GM19238 (cell line): Measurements from ENCODE around the gene IFT122.
A peak's percentile ranks its signal among the peaks of the same experiment; 100 is the strongest.
"Not testable (repeated sequence)": the region's sequence is repeated elsewhere in the genome, so short reads cannot be mapped to it uniquely, and the experiment has no call there.

Experiments used
- DNase-seq: peaks from one replicate; pipeline ENCODE4 v3.0.0; 2011; ENCODE audit warnings: low spot score; ENCODE audit not compliant: insufficient read length

IFT122 gene

DNA sequence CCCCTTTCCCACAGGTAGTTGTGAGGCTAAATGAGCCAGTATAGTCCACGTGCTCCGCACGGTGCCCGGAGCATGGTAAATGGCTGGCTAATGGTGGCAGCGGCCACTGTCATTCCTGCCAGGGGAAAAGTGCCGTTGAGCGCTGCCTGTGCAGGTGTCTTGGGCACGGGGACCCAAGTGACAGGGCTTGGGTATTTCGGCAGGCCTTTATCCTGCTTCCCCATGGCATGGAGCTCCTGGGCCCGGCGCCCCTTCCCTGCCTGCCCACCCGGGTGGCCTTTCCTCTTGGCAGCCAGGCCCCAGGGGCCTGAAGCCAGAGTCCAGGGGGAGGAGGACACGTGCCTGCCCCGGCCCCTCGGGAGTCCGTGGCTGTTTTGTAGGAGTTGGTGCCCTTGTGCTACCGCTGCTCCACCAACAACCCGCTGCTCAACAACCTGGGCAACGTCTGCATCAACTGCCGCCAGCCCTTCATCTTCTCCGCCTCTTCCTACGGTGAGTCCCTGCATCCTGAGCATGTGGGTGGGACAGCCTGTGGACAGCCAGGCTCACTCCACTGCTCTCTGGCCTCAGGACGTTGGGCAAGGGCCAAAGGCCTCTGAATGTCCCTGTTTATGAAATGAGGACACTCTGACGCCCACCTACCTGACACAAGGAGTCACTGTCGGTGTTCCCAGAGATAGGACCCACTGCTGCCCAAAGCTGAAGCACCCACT lies 75.2 kb downstream of the IFT122 start:
- not testable (repeated sequence) for DNase-seq

DNA sequence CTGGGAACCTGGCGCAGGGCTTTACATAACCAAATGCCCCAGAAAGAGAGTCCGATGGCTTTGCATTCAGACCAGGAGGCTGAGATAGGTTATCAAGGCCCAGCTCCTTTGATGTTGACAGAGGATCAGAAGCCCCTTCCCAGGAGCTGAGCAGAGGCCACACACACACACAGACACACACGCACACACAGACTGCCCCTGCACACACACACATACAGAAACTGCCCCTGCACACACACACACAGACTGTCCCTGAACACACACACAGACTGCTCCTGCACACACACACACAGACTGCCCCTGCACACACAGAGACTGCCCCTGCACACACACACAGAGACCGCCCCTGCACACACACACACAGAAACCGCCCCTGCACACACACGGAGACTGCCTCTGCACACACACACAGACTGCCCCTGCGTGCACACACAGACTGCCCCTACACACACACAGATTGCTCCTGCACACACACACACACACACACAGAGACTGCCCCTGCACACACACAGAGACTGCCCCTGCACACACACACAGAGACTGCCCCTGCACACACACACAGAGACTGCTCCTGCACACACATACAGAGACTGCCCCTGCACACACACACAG lies 75.9 kb downstream of the IFT122 start:
- not testable (repeated sequence) for DNase-seq

DNA sequence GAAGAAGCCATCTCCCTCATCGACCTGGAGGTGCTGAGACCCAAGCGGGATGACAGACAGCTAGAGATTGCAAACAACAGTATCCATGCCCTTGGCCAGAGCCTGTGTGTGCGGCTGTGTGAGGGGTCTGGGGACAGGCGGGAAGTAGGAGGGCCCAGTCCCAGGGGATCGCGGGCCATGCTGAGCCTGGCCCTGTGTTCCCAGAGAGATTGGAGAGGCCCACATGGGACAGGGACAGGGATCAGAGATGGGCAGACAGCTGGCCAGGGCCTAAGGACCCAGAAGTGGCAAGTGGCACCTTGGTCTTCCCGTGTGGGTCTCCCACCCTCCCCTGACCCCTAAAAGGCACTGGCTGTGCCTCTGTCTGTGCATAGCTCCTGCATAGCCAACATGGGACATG lies 77.5 kb downstream of the IFT122 start:
- no peak for DNase-seq

DNA sequence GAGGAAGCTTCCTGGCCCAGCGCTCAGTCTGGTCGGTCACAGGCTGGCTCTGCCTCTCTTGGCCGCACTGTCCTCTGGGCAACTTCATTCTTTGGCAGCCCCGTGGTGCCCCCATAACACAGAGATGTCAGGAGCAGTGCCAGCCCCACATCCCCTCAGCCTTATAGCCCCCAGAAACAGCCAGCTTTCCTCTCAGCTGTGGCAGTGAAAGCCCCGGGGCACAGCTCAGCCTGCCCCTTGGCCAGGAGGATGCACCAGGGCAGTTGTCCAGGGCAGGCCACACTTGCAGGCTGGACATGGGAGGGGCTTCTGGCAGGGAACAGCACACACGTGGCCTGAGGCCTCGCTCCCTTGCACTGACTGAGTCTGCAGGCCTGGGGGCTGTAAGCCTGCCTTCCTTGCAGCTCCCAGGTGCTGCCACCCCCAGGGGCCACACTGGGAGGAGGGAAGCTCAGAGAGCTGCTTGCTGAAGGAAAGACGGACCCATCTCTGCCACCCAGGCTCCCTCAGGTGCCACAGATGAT lies 78.1 kb downstream of the IFT122 start:
- DNase-seq, result no peak

DNA sequence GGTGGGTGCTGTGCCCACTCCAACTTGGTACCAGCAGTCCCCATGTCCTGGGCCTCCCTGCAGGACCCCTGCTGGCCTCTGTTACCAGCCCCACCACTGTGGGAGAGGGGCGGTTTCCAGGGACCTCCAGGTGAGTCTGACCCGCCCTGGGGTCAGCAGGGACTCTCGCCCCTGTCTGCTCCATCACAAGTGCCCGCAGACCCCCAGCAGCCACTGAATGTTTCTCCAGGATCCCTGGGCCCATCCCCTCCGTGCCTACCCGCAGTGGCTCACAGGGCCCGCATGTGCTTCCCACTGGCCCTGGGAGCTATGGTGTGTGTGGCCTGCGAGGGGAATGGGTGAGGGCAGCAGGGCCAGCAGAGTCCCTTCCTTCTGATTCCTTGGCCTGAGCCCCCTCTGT lies 78.6 kb downstream of the IFT122 start:
- DNase-seq, result no peak

DNA sequence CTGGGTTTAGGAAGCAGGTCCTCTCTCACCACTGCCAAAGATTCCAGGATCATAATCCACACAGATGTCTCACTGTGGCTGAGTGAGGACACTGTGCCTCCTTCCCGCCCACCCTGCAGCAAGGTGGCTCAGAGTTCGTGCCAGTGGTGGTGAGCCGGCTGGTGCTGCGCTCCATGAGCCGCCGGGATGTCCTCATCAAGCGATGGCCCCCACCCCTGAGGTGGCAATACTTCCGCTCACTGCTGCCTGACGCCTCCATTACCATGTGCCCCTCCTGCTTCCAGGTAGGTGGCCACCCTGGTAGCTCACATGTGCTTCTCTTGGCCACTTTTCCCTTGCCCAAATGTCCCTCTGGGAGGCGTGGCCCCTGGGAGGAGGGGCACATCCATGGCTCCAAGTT lies 79.4 kb downstream of the IFT122 start:
- no peak for DNase-seq

DNA sequence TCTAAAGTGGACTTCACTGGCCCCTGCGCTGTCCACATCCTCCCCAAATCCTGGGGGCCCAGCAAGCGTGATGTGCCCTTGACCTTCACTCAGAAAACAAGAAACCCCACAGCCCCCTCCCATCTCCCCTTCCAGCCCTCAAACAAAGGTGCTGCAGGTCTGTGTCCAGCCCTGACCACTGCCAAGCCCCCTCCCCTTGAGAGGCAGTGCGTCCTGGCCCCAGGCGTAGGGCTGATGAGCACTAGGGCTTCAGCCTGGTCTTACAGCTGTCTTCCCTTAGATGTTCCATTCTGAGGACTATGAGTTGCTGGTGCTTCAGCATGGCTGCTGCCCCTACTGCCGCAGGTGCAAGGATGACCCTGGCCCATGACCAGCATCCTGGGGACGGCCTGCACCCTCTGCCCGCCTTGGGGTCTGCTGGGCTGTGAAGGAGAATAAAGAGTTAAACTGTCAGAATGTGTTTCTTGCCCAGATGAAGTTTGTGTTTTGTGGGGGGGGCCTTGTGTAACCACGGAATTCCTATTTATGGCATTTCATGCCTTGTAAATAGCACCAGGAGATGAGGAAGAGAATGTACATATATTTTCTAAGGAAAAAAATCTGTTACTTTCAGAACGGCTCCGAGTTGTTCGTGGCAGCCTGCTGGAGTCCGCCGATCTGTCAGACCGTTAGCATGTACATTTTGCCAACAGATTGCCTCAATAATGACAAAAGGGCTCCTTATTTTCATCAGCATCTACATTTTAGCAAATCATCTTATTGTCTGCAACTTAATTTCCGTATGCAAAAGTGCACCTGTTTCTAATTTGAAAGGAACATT lies 80.1 kb downstream of the IFT122 start:
- DNase-seq, result no peak

DNA sequence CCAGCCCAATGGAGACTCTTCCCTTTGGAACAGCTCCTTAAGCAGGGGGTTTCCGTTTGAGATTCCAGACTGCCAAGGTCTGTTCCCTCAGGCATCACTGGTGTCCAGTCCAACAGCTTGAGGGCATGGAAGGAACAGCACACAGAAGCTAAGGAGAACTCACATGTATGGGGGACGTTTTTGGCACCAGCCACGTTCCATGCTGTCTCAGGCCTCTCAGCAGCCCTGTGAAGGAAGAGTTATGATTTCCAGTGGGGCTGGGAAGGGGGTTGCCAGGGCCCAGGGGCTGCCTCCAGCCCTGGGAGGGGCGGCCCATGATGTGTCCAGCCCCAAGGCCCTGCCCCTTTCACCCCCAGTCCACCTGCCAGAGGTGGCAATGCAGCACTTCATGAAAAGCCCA lies 80.9 kb downstream of the IFT122 start:
- DNase-seq, result no peak

DNA sequence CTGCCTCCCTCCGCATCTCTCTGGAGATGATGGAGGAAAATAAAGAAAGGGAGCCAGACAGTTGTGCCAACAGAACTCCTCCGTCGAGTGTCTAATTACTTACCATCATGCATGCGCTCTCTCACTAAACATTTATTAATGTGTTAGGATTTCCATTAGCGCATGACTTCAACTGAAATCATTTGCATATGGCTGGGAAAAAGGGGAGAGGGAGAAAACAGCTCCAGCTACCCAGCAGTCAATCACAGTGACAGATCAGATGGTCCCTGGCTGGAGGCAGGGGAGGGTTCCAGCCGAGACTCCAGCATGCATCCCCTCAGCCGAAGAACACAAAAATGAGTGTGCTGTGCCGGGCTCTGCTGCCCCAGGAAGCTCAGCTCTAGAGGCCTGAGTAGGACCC lies 81.6 kb downstream of the IFT122 start:
- DNase-seq, result no peak

DNA sequence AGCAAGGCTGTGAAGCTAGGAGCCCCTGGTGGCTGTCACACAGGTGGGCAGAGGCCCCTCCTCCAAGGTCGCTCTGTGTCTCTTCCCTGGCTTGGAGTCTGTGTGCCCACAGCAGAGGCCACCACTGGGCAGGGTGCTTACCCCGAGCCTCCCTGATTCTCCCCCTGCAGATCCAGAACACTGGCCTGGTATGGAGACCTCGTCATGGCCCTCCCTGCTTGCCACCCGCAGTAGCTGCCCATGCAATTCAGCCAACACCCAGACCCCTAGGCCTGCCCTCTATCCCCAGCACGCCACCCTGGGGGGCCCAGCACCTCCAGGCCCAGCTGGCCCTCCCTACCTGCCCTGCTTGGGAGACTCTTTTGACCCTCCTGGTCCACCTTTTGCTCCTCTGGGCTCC lies 82.9 kb downstream of the IFT122 start:
- DNase-seq, result no peak

DNA sequence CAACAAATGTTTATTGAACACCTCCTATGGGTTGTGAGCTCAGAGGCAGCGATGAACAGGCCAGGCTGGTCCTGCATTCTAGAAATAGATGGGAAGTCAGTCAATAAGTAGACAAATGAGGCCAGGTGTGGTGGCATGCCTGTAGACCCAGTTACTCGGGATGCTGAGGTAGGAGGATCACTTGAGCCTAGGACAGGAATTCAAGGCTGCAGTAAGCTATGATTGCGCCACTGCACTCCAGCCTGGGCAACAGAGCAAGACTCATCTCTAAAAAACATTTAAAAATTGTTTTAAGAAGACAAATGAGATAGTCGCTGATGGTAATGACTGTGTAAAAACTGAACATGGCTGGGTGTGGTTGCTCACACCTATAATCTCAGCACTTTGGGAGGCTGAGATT lies 84.1 kb downstream of the IFT122 start:
- no peak for DNase-seq

DNA sequence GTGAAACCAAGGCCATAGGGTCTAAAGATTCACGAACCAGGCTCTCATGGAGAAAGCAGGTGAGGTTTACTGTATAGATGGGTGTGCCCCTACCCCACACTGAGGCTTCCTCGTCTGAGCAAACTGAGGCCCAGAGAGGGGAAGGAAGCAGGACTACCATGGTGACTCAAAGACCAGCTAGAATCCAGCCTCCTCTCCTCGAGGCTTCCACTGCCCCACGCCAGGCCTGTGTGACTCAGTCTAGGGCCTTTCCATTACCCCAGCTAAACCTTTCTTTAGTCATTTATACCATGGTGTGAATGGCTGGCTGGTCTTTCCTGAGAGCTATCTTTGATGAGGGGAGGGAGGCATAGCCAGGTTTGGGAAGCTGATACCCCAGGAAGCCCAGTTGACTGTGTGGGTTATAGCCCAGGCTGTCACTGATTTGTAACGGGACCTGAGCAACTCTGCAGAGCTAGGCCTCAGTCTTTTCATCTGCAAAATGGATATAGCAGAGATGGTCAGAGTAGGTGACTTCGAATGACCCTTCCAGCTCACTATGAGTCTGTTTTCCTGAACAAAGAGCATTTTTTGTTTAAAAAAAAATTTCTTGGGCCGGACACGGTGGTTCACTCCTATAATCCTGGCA lies 85.4 kb downstream of the IFT122 start:
- no peak for DNase-seq

DNA sequence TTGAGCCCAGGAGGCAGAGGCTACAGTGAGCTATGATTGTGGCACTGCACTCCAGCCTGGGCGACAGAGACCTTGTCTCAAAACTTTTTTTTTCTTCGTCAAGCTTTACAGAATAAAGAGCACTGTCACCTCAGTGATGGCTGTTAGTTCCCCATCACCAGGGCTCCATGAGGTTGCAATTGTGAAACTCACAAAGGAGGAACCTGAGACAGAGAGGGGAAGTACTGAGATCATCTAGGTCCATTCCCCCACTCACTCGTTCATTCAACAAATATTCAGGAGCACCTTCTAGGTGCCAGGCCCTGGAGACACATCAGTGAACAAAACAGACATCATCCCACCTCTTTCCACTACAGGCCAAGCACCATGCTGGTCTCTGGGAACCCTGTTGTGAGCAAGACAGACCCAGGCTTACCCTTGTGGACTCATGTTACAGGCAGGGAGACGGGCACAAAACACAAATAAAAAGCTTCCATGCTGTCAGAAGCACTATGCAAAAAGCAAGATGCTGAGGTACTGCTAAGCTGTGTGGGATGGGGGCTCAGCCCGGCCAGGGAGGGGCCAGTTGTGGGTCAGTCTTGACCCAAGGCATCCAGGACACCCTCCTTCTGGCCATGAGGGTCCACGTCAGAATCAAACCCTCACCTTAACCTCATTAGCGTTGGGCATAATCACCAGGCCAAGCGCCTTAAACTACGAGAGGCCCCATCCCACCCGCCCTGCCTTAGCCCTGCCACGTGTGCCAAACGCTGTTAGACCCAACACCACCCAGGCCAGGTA lies 86.3 kb downstream of the IFT122 start:
- peak; percentile 70 for DNase-seq

DNA sequence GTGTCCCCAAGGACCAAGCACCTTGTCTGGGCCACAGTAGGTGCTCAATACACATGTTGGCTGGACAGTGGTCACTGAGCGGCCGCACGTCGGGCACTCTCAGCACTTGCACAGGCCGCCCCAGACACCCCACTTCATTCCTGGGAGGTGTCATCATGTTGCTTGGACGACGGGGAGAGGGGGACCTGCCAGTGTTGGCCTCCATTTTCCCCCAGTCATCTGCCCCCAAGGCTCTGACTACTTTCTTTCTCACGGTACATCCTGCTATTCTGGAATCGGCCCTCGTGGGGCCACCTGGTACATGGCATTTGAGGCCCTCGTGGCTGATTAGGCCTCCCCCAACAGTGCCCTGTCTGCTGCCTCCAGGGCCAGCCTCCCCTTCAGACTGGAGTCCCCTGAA lies 87.2 kb downstream of the IFT122 start:
- no peak for DNase-seq

DNA sequence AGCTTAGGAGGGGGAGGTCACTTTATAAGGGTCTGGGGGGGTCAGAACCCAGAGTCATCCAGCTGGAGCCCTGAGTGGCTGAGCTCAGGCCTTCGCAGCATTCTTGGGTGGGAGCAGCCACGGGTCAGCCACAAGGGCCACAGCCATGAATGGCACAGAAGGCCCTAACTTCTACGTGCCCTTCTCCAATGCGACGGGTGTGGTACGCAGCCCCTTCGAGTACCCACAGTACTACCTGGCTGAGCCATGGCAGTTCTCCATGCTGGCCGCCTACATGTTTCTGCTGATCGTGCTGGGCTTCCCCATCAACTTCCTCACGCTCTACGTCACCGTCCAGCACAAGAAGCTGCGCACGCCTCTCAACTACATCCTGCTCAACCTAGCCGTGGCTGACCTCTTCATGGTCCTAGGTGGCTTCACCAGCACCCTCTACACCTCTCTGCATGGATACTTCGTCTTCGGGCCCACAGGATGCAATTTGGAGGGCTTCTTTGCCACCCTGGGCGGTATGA lies 88.6 kb downstream of the IFT122 start, which contains the start of gene RHO:
Gene RHO, plus strand, starts transcription at position 51 of the 512 bp plus-strand sequence. Its CDS starts 95 bp downstream, at position 146.
- DNase-seq, result no peak

DNA sequence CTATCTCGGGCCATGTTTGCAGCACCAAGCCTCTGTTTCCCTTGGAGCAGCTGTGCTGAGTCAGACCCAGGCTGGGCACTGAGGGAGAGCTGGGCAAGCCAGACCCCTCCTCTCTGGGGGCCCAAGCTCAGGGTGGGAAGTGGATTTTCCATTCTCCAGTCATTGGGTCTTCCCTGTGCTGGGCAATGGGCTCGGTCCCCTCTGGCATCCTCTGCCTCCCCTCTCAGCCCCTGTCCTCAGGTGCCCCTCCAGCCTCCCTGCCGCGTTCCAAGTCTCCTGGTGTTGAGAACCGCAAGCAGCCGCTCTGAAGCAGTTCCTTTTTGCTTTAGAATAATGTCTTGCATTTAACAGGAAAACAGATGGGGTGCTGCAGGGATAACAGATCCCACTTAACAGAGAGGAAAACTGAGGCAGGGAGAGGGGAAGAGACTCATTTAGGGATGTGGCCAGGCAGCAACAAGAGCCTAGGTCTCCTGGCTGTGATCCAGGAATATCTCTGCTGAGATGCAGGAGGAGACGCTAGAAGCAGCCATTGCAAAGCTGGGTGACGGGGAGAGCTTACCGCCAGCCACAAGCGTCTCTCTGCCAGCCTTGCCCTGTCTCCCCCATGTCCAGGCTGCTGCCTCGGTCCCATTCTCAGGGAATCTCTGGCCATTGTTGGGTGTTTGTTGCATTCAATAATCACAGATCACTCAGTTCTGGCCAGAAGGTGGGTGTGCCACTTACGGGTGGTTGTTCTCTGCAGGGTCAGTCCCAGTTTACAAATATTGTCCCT lies 89.6 kb downstream of the IFT122 start:
- DNase-seq, result no peak

DNA sequence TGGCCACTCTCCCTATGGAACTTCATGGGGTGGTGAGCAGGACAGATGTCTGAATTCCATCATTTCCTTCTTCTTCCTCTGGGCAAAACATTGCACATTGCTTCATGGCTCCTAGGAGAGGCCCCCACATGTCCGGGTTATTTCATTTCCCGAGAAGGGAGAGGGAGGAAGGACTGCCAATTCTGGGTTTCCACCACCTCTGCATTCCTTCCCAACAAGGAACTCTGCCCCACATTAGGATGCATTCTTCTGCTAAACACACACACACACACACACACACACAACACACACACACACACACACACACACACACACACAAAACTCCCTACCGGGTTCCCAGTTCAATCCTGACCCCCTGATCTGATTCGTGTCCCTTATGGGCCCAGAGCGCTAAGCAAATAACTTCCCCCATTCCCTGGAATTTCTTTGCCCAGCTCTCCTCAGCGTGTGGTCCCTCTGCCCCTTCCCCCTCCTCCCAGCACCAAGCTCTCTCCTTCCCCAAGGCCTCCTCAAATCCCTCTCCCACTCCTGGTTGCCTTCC lies 90.3 kb downstream of the IFT122 start:
- DNase-seq, result no peak

DNA sequence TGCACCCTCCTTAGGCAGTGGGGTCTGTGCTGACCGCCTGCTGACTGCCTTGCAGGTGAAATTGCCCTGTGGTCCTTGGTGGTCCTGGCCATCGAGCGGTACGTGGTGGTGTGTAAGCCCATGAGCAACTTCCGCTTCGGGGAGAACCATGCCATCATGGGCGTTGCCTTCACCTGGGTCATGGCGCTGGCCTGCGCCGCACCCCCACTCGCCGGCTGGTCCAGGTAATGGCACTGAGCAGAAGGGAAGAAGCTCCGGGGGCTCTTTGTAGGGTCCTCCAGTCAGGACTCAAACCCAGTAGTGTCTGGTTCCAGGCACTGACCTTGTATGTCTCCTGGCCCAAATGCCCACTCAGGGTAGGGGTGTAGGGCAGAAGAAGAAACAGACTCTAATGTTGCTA lies 90.8 kb downstream of the IFT122 start:
- DNase-seq, result no peak

DNA sequence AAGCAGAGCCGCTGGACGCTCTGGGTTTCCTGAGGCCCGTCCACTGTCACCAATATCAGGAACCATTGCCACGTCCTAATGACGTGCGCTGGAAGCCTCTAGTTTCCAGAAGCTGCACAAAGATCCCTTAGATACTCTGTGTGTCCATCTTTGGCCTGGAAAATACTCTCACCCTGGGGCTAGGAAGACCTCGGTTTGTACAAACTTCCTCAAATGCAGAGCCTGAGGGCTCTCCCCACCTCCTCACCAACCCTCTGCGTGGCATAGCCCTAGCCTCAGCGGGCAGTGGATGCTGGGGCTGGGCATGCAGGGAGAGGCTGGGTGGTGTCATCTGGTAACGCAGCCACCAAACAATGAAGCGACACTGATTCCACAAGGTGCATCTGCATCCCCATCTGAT lies 91.7 kb downstream of the IFT122 start:
- no peak for DNase-seq

DNA sequence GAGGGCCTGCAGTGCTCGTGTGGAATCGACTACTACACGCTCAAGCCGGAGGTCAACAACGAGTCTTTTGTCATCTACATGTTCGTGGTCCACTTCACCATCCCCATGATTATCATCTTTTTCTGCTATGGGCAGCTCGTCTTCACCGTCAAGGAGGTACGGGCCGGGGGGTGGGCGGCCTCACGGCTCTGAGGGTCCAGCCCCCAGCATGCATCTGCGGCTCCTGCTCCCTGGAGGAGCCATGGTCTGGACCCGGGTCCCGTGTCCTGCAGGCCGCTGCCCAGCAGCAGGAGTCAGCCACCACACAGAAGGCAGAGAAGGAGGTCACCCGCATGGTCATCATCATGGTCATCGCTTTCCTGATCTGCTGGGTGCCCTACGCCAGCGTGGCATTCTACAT lies 92.2 kb downstream of the IFT122 start:
- no peak for DNase-seq
